ENCODE data around the gene LOXL3.

GRCh38 chr2:74581463-74581862 is 27.7 kb upstream of the LOXL3 start:
- TF ChIP-seq CTCF (IDR thresholded peaks at IDR 0.05; ENCODE audit: low read depth, low read length, poor library complexity, severe bottlenecking): no peak
- TF ChIP-seq EZH2phosphoT487 (IDR thresholded peaks at IDR 0.05; ENCODE audit: borderline replicate concordance, low read length): no peak

Data from DOHH2 (cell line).